HG02759 (cell line): ENCODE results near the gene FSHR.
A peak's percentile ranks its signal among the peaks of the same experiment; 100 is the strongest.

Experiments used
- ATAC-seq: cut with Tn5 transposase; IDR thresholded peaks from one replicate; pipeline ENCODE4 v1.9.1; 2021; ENCODE audit warnings: mild to moderate bottlenecking, moderate library complexity; ENCODE audit not compliant: unreplicated experiment

The FSHR gene

GRCh38 chr2:49033394-49034185 is 120.7 kb downstream of the FSHR start:
- ATAC-seq, result no peak

- ATAC-seq, result no peak
These were observed 121.4 kb downstream of the FSHR start for GRCh38 chr2:49032936-49033335.

GRCh38 chr2:49032126-49032525 is 122.2 kb downstream of the FSHR start:
- no peak for ATAC-seq

GRCh38 chr2:49029406-49029805 is 124.9 kb downstream of the FSHR start:
- no peak for ATAC-seq

- ATAC-seq, result peak; percentile 97
These were observed 126.2 kb downstream of the FSHR start for GRCh38 chr2:49028101-49028500.

GRCh38 chr2:49026706-49027105 is 127.6 kb downstream of the FSHR start:
- no peak for ATAC-seq

GRCh38 chr2:49021271-49021670 is 133.0 kb downstream of the FSHR start:
- no peak for ATAC-seq

GRCh38 chr2:49005261-49005660 is 149.1 kb downstream of the FSHR start:
- ATAC-seq, result no peak

- peak; percentile 71 for ATAC-seq
These were observed 150.2 kb downstream of the FSHR start for GRCh38 chr2:49004036-49004626.

- no peak for ATAC-seq
These were observed 151.1 kb downstream of the FSHR start for GRCh38 chr2:49003201-49003600.

GRCh38 chr2:49002750-49003149 is 151.6 kb downstream of the FSHR start:
- no peak for ATAC-seq

- ATAC-seq, result no peak
These were observed 153.6 kb downstream of the FSHR start for GRCh38 chr2:49000695-49001094.

GRCh38 chr2:48998449-48998848 is 155.9 kb downstream of the FSHR start:
- ATAC-seq, result no peak

GRCh38 chr2:48993576-48993975 is 160.7 kb downstream of the FSHR start:
- peak; percentile 34 for ATAC-seq

- peak; percentile 58 for ATAC-seq
These were observed 162.7 kb downstream of the FSHR start for GRCh38 chr2:48991415-48992131.

GRCh38 chr2:48984922-48985321 is 169.4 kb downstream of the FSHR start:
- peak; percentile 33 for ATAC-seq

GRCh38 chr2:48983551-48983950 is 170.8 kb downstream of the FSHR start:
- no peak for ATAC-seq

- ATAC-seq, result no peak
These were observed 171.4 kb downstream of the FSHR start for GRCh38 chr2:48982887-48983435.

- ATAC-seq, result no peak
These were observed 173.5 kb downstream of the FSHR start for GRCh38 chr2:48980846-48981245.

- ATAC-seq, result no peak
These were observed 174.6 kb downstream of the FSHR start for GRCh38 chr2:48979691-48980090.

- ATAC-seq, result no peak
These were observed 176.2 kb downstream of the FSHR start for GRCh38 chr2:48978131-48978530.

GRCh38 chr2:48971801-48972200 is 182.5 kb downstream of the FSHR start:
- no peak for ATAC-seq
